GM23338 (cell line): Measurements from ENCODE around the gene NNMT. TPM values are rescaled to one million over a fixed set of nuclear protein-coding genes. Genes with fewer than 3 reads are reported as not detected.
"Not testable (repeated sequence)": the region's sequence is repeated elsewhere in the genome, so short reads cannot be mapped to it uniquely, and the experiment has no call there.

Experiments used
- ATAC-seq: fragments of 200-7000 bp; cut with Tn5 transposase; 3 replicates; pipeline ENCODE4 v1.9.1; 2020
- DNase-seq: peaks from one replicate; pipeline ENCODE4 v3.0.0-alpha.2; 2015; ENCODE audit warnings: low spot score
- H2AFZ ChIP-seq: fragments of 200-600 bp; sonication (generic); 2 replicates; pipeline ENCODE4 v1.8.0; 2016; ENCODE audit warnings: antibody characterized with exemption, mild to moderate bottlenecking, moderate library complexity
- H3F3A ChIP-seq: fragments of 200-600 bp; sonication (generic); replicated peaks from 2 replicates; pipeline ENCODE4 v1.8.0; 2017; ENCODE audit warnings: antibody characterized with exemption, mixed run types, low read depth
- H3K27ac ChIP-seq: fragments of 200-600 bp; sonication (generic); 2 replicates; pipeline ENCODE4 v1.6.1; 2016; ENCODE audit warnings: low read depth
- H3K27me3 ChIP-seq: fragments of 200-600 bp; sonication (generic); 2 replicates; pipeline ENCODE4 v1.8.0; 2016; ENCODE audit warnings: mild to moderate bottlenecking, mixed run types, moderate library complexity; ENCODE audit not compliant: insufficient read depth
- H3K36me3 ChIP-seq: fragments of 200-600 bp; sonication (generic); 2 replicates; pipeline ENCODE4 v1.8.0; 2016; ENCODE audit warnings: mild to moderate bottlenecking; ENCODE audit not compliant: insufficient read depth
- H3K4me1 ChIP-seq: fragments of 200-600 bp; sonication (generic); 2 replicates; pipeline ENCODE4 v1.8.0; 2016; ENCODE audit warnings: mild to moderate bottlenecking, moderate library complexity; ENCODE audit not compliant: insufficient read depth
- H3K4me2 ChIP-seq: fragments of 200-600 bp; sonication (generic); 2 replicates; pipeline ENCODE4 v1.7.1; 2017; ENCODE audit warnings: mixed run types
- H3K4me3 ChIP-seq: fragments of 200-600 bp; sonication (generic); 2 replicates; pipeline ENCODE4 v1.6.1; 2016; ENCODE audit warnings: mixed run types
- H3K79me2 ChIP-seq: fragments of 200-600 bp; sonication (generic); replicated peaks from 2 replicates; pipeline ENCODE4 v1.8.0; 2017; ENCODE audit warnings: mild to moderate bottlenecking; ENCODE audit not compliant: insufficient read depth
- H3K9me2 ChIP-seq: fragments of 200-600 bp; sonication (generic); 2 replicates; pipeline ENCODE4 v1.8.0; 2017; ENCODE audit not compliant: insufficient read depth
- H4K20me1 ChIP-seq: fragments of 200-600 bp; sonication (generic); replicated peaks from 2 replicates; pipeline ENCODE4 v1.8.0; 2017; ENCODE audit warnings: mild to moderate bottlenecking; ENCODE audit not compliant: insufficient read depth
- H3K27ac Mint-ChIP-seq: 2 replicates; pipeline ENCODE4 v1.8.0; 2020; ENCODE audit warnings: inconsistent platforms, mild to moderate bottlenecking, moderate library complexity, mixed read lengths
- H3K27me3 Mint-ChIP-seq: 3 replicates; pipeline ENCODE4 v1.8.0; 2022; ENCODE audit warnings: low read depth, mild to moderate bottlenecking, moderate library complexity, mixed read lengths, inconsistent platforms; ENCODE audit not compliant: insufficient read depth, poor library complexity
- H3K36me3 Mint-ChIP-seq: 3 replicates; pipeline ENCODE4 v1.8.0; 2021; ENCODE audit warnings: low read depth, mild to moderate bottlenecking, inconsistent platforms, moderate library complexity, mixed read lengths
- H3K4me1 Mint-ChIP-seq: 3 replicates; pipeline ENCODE4 v1.8.0; 2020; ENCODE audit warnings: mild to moderate bottlenecking, inconsistent platforms, mixed read lengths
- H3K4me3 Mint-ChIP-seq: 3 replicates; pipeline ENCODE4 v1.8.0; 2021; ENCODE audit warnings: moderate library complexity, mild to moderate bottlenecking, inconsistent platforms, mixed read lengths
- H3K9me3 Mint-ChIP-seq: 3 replicates; pipeline ENCODE4 v1.8.0; 2020; ENCODE audit warnings: moderate library complexity, mild to moderate bottlenecking, inconsistent platforms, mixed read lengths
- CTCF ChIP-seq, 2 experiments: fragments of 200-600 bp in 1 of 2; sonication (generic) in 1 of 2; conservative IDR thresholded peaks; 2 replicates each; pipeline versions ENCODE4 v1.5.1 to v1.6.1; 2016 to 2017; ENCODE audit warnings: antibody characterized with exemption in 2 of 2, low read depth in 2 of 2, mild to moderate bottlenecking in 2 of 2, moderate library complexity in 1 of 2
- EZH2phosphoT487 ChIP-seq: fragments of 200-600 bp; sonication (generic); IDR thresholded peaks from one replicate; pipeline ENCODE4 v1.8.1; 2018; ENCODE audit warnings: antibody characterized with exemption; ENCODE audit not compliant: unreplicated experiment
- ZNF114 ChIP-seq: fragments of 250-450 bp; sonication (Bioruptor Pico); IDR thresholded peaks from 2 replicates; pipeline ENCODE4 v1.5.0; 2020; ENCODE audit warnings: mild to moderate bottlenecking, moderate library complexity
- ZNF462 ChIP-seq: fragments of 250-450 bp; sonication (Bioruptor Pico); IDR thresholded peaks from 2 replicates; pipeline ENCODE4 v1.5.0; 2020; ENCODE audit warnings: mild to moderate bottlenecking, moderate library complexity
- polyA plus RNA-seq: library from polyadenylated mRNA; unstranded; fragments of >200 nt; fragmentation: Nextera tagmentation; extraction: Ambion mirVana; gene quantifications from 2 replicates; pipeline ENCODE4 v1.2.1, GENCODE V29; 2016
- total RNA-seq: library from RNA; depleted of rRNA; stranded (reverse); fragments of >200 nt; shearing (Covaris generic); gene quantifications from 2 replicates; pipeline ENCODE4 v1.2.3, GENCODE V29; 2014

The NNMT gene
- total and polyA plus RNA-seq, 2 experiments from 2014 or later = 0.40 TPM; not detected in 1

GRCh38 chr11:114340311-114341131 is 44.3 kb downstream of the NNMT start:
- Histone ChIP-seq H3K4me1 (no peaks in the 10 kb centered on the region), H3K27me3 (no peaks in the 10 kb centered on the region), H4K20me1 (no peaks in the 10 kb centered on the region), H3K79me2 (no peaks in the 10 kb centered on the region), H3F3A (no peaks in the 10 kb centered on the region), H3K27ac (no peak overlapping the region), H3K9me2 (no peaks in the 10 kb centered on the region; the same call in 1 of the 2 replicates), H3K4me2 (no peak overlapping the region), H2AFZ (0 out of 2 replicates have a peak overlapping the region, but pooled peaks have one; percentile 23), H3K36me3 (no peaks in the 10 kb centered on the region), H3K4me3 (no peak overlapping the region)
- ATAC-seq (peak; percentile 94), DNase-seq (peak; percentile 92)
- peaks cover 9% of the 10 kb centered on the region; the same call in 2 of the 3 replicates for H3K9me3 Mint-ChIP-seq
- no peaks in the 10 kb centered on the region for H3K27me3 Mint-ChIP-seq
- H3K27ac Mint-ChIP-seq = no peak overlapping the region
- peaks cover 5% of the 10 kb centered on the region for H3K36me3 Mint-ChIP-seq
- TF ChIP-seq ZNF114 = no peak
- no peak for TF ChIP-seq EZH2phosphoT487
- TF ChIP-seq ZNF462 (CRISPR knock-in tag) = peak; percentile 65; the same call in 1 of the 2 replicates
- TF ChIP-seq CTCF (conservative IDR thresholded peaks at IDR 0.05; ENCODE audit: low read depth in 2 of 2) = peak; percentile 87 to 92
- no peak overlapping the region for H3K4me3 Mint-ChIP-seq
- H3K4me1 Mint-ChIP-seq = no peaks in the 10 kb centered on the region; the same call in 2 of the 3 replicates

- not testable (repeated sequence) for DNase-seq, H3K9me3 Mint-ChIP-seq, H3K79me2 ChIP-seq, H3K27me3 Mint-ChIP-seq, H4K20me1 ChIP-seq, H3K27ac Mint-ChIP-seq, ATAC-seq, H3K4me1 ChIP-seq, H3K4me1 Mint-ChIP-seq, H3K27ac ChIP-seq, H3K36me3 Mint-ChIP-seq, H3K4me2 ChIP-seq, H3K9me2 ChIP-seq, H3K4me3 Mint-ChIP-seq, H3F3A ChIP-seq, H2AFZ ChIP-seq, H3K36me3 ChIP-seq, H3K4me3 ChIP-seq, H3K27me3 ChIP-seq
These were observed 45.5 kb downstream of the NNMT start for GRCh38 chr11:114341667-114342066.
